NCI-H1105 (cell line): ENCODE results near the gene WDR27.
"Not testable (repeated sequence)": the region's sequence is repeated elsewhere in the genome, so short reads cannot be mapped to it uniquely, and the experiment has no call there.

Source experiments
- DNase-seq: peaks from one replicate; lab custom pipeline; 2025; lab: John Stamatoyannopoulos, UW

WDR27 gene

GRCh38 chr6:169441292-169441691 lies 260.5 kb downstream of the WDR27 start:
- DNase-seq, result no peak

- DNase-seq, result no peak
Measured at GRCh38 chr6:169439710-169440109, 262.1 kb downstream of the WDR27 start.

GRCh38 chr6:169434554-169434953 lies 267.3 kb downstream of the WDR27 start:
- not testable (repeated sequence) for DNase-seq

- no peak for DNase-seq
Measured at GRCh38 chr6:169429001-169429400, 272.8 kb downstream of the WDR27 start.

GRCh38 chr6:169428532-169428931 lies 273.3 kb downstream of the WDR27 start:
- DNase-seq, result no peak

- no peak for DNase-seq
Measured at GRCh38 chr6:169427856-169428255, 274.0 kb downstream of the WDR27 start.

GRCh38 chr6:169426611-169427010 lies 275.2 kb downstream of the WDR27 start:
- no peak for DNase-seq

GRCh38 chr6:169425628-169426370 lies 276.0 kb downstream of the WDR27 start:
- DNase-seq, result no peak

GRCh38 chr6:169424821-169425240 lies 277.0 kb downstream of the WDR27 start:
- DNase-seq, result no peak

- no peak for DNase-seq
Measured at GRCh38 chr6:169424149-169424804, 277.6 kb downstream of the WDR27 start.

- no peak for DNase-seq
Measured at GRCh38 chr6:169421586-169422264, 280.1 kb downstream of the WDR27 start.

GRCh38 chr6:169420912-169421543 lies 280.8 kb downstream of the WDR27 start:
- no peak for DNase-seq

GRCh38 chr6:169417101-169417500 lies 284.7 kb downstream of the WDR27 start:
- no peak for DNase-seq

- no peak for DNase-seq
Measured at GRCh38 chr6:169416249-169416648, 285.6 kb downstream of the WDR27 start.

GRCh38 chr6:169415179-169415578 lies 286.6 kb downstream of the WDR27 start:
- DNase-seq, result no peak

GRCh38 chr6:169411722-169412121 lies 290.1 kb downstream of the WDR27 start:
- no peak for DNase-seq

- DNase-seq, result no peak
Measured at GRCh38 chr6:169411296-169411695, 290.5 kb downstream of the WDR27 start.

- no peak for DNase-seq
Measured at GRCh38 chr6:169409742-169410312, 292.0 kb downstream of the WDR27 start.

GRCh38 chr6:169407325-169407724 lies 294.5 kb downstream of the WDR27 start:
- DNase-seq, result no peak
